ENCODE measurements around the gene PFKFB2.

Gene PFKFB2

GRCh38 chr1:207088701-207089626 is 35.9 kb downstream of the PFKFB2 start, which contains the start of gene C4BPB:
C4BPB (plus strand) TSS chr1:207088860; CDS start chr1:207089532, 672 bp downstream.
- DNase-seq = no peak

GRCh38 chr1:207089627-207090355 is 36.7 kb downstream of the PFKFB2 start:
- DNase-seq = no peak

- no peak for DNase-seq
These were observed 38.3 kb downstream of the PFKFB2 start for GRCh38 chr1:207091200-207091908.

GRCh38 chr1:207093944-207094343 is 40.9 kb downstream of the PFKFB2 start:
- DNase-seq = no peak

- DNase-seq = no peak
These were observed 44.8 kb downstream of the PFKFB2 start for GRCh38 chr1:207097871-207098324.

GRCh38 chr1:207101720-207102119 is 48.6 kb downstream of the PFKFB2 start:
- DNase-seq = no peak

- no peak for DNase-seq
These were observed 49.1 kb downstream of the PFKFB2 start for GRCh38 chr1:207102146-207102545.

GRCh38 chr1:207102659-207103058 is 49.6 kb downstream of the PFKFB2 start:
- no peak for DNase-seq

- DNase-seq = no peak
These were observed 50.9 kb downstream of the PFKFB2 start, which contains the start of gene C4BPA for GRCh38 chr1:207103892-207104373. C4BPA (plus strand) TSS chr1:207104233; CDS start chr1:207113026, 8,793 bp downstream.

GRCh38 chr1:207109004-207109403 is 55.9 kb downstream of the PFKFB2 start:
- no peak for DNase-seq

- no peak for DNase-seq
These were observed 59.7 kb downstream of the PFKFB2 start for GRCh38 chr1:207112616-207113296.

- no peak for DNase-seq
These were observed 62.2 kb downstream of the PFKFB2 start for GRCh38 chr1:207115269-207115668.

- DNase-seq = no peak
These were observed 71.3 kb downstream of the PFKFB2 start for GRCh38 chr1:207124389-207124788.

- no peak for DNase-seq
These were observed 75.4 kb downstream of the PFKFB2 start for GRCh38 chr1:207128336-207128921.

- DNase-seq = no peak
These were observed 76.0 kb downstream of the PFKFB2 start for GRCh38 chr1:207129053-207129452.
